Kidney capillary endothelial cell (primary cell): Measurements from ENCODE around the gene TYRP1.
"Not testable (repeated sequence)": the region's sequence is repeated elsewhere in the genome, so short reads cannot be mapped to it uniquely, and the experiment has no call there.

Experiments
- DNase-seq: peaks from one replicate; pipeline ENCODE4 v3.0.0-alpha.2; 2018; ENCODE audit warnings: low spot score

TYRP1 gene

GRCh38 chr9:12693141-12693540 lies at the start of gene TYRP1:
Gene TYRP1, plus strand, starts transcription at chr9:12693385. Its CDS starts 612 bp downstream, at chr9:12693997.
- no peak for DNase-seq

- no peak for DNase-seq
Measured at GRCh38 chr9:12643686-12644085, 49.5 kb upstream of the TYRP1 start.

- DNase-seq, result no peak
Measured at GRCh38 chr9:12648925-12649324, 44.3 kb upstream of the TYRP1 start.

- DNase-seq, result no peak
Measured at GRCh38 chr9:12651125-12651524, 42.1 kb upstream of the TYRP1 start.

GRCh38 chr9:12652973-12653372 lies 40.2 kb upstream of the TYRP1 start:
- DNase-seq, result no peak

GRCh38 chr9:12656803-12657202 lies 36.4 kb upstream of the TYRP1 start:
- no peak for DNase-seq

GRCh38 chr9:12657233-12657632 lies 36.0 kb upstream of the TYRP1 start:
- DNase-seq, result no peak

- DNase-seq, result no peak
Measured at GRCh38 chr9:12657998-12658397, 35.2 kb upstream of the TYRP1 start.

- no peak for DNase-seq
Measured at GRCh38 chr9:12658531-12659209, 34.5 kb upstream of the TYRP1 start.

- no peak for DNase-seq
Measured at GRCh38 chr9:12659220-12659619, 34.0 kb upstream of the TYRP1 start.

- DNase-seq, result no peak
Measured at GRCh38 chr9:12666813-12667212, 26.4 kb upstream of the TYRP1 start.

- DNase-seq, result no peak
Measured at GRCh38 chr9:12667892-12668291, 25.3 kb upstream of the TYRP1 start.

GRCh38 chr9:12670006-12670405 lies 23.2 kb upstream of the TYRP1 start:
- no peak for DNase-seq

GRCh38 chr9:12674961-12675360 lies 18.2 kb upstream of the TYRP1 start:
- no peak for DNase-seq

- DNase-seq, result not testable (repeated sequence)
Measured at GRCh38 chr9:12677462-12678126, 15.6 kb upstream of the TYRP1 start.

GRCh38 chr9:12680341-12680740 lies 12.8 kb upstream of the TYRP1 start:
- DNase-seq, result no peak

GRCh38 chr9:12680757-12681156 lies 12.4 kb upstream of the TYRP1 start:
- DNase-seq, result no peak

- DNase-seq, result no peak
Measured at GRCh38 chr9:12681620-12682019, 11.6 kb upstream of the TYRP1 start.

- DNase-seq, result no peak
Measured at GRCh38 chr9:12684974-12685373, 8.2 kb upstream of the TYRP1 start.

- no peak for DNase-seq
Measured at GRCh38 chr9:12689233-12689632, 4.0 kb upstream of the TYRP1 start.

- no peak for DNase-seq
Measured at GRCh38 chr9:12694013-12694412, 828 bp downstream of the TYRP1 start.

- DNase-seq, result no peak
Measured at GRCh38 chr9:12695474-12695873, 2.3 kb downstream of the TYRP1 start.

GRCh38 chr9:12696931-12697622 lies 3.9 kb downstream of the TYRP1 start:
- no peak for DNase-seq
